ENCODE data around the gene MAST2.

MAST2 gene

DNA sequence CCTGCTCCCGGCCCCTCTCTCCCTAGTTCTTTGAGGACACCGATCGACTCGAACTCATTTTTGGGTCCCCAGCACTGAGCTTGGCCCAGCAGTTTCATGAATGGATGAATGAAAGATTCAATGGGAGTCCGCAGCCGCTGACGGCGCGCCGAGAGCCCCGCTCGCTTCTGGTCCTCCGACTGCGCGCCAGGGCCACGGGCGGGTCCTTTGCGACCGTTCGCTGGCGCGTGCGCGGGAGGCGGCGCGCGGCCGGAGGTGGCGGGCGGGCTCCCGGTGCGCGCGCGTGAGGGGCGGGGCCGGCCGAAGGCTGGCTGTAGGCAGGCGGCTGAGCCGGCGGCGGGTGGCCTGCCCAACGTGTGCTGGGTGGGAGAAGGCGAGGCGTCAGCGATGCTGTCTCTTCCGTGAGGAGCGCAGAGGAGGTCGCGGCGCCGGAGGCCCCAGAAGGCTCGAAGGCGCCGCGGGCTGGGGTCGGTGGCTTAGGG lies at the start of gene MAST2:
Gene MAST2, plus strand, starts transcription at position 314 of the 482 bp plus-strand sequence. CDS start 284 bp downstream, outside the sequence.
- Histone ChIP-seq H3K79me2 (ENCODE audit: insufficient read depth, low read depth) (peaks cover 30% of the 10 kb centered on the region; the same call in 1 of the 2 replicates), H3K4me2 (peak within 1 kb of the TSS; percentile 100), H3K4me1 (ENCODE audit: low read depth, poor library complexity, severe bottlenecking) (peaks cover 27% of the 10 kb centered on the region), H3K27ac (peak within 1 kb of the TSS; percentile 57), H3K4me3 (IDR thresholded peaks at IDR 0.05; ENCODE audit: insufficient read depth, low read depth, low read length) (peak within 1 kb of the TSS; percentile 83), H3K36me3 (ENCODE audit: insufficient read depth) (no peaks in the 10 kb centered on the region), H3K9ac (peak within 1 kb of the TSS; percentile 43; the same call in 1 of the 2 replicates), H2AFZ (ENCODE audit: low read depth) (peak within 1 kb of the TSS; percentile 94), H3K27me3 (ENCODE audit: insufficient read depth, low read depth) (no peaks in the 10 kb centered on the region), H4K20me1 (ENCODE audit: insufficient read depth) (no peaks in the 10 kb centered on the region)
- TF ChIP-seq, protein P1, sequence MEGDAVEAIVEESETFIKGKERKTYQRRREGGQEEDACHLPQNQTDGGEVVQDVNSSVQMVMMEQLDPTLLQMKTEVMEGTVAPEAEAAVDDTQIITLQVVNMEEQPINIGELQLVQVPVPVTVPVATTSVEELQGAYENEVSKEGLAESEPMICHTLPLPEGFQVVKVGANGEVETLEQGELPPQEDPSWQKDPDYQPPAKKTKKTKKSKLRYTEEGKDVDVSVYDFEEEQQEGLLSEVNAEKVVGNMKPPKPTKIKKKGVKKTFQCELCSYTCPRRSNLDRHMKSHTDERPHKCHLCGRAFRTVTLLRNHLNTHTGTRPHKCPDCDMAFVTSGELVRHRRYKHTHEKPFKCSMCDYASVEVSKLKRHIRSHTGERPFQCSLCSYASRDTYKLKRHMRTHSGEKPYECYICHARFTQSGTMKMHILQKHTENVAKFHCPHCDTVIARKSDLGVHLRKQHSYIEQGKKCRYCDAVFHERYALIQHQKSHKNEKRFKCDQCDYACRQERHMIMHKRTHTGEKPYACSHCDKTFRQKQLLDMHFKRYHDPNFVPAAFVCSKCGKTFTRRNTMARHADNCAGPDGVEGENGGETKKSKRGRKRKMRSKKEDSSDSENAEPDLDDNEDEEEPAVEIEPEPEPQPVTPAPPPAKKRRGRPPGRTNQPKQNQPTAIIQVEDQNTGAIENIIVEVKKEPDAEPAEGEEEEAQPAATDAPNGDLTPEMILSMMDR (conservative IDR thresholded peaks at IDR 0.05; ENCODE audit: low read depth, low read length): no peak

DNA sequence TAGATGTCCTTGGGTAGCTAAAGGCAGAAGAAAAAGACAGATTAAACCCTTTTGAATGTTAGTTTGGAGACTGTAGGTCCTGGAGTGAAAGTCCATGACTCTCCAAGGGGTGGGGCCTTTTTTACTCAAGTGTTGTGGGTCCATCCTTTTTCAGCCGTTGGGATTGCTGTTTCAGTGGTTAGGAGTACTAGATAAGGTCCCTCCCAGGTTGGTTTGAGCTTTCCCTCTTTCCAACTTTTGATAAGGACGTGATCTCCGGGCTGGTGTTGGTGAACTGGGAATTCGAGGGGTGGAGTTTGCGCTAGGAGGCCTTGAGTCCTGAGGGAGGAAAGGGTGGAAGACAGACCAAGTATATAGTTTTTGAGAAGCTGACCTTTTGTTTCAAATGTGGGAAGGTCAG lies 47.7 kb upstream of the MAST2 start:
- Histone ChIP-seq H3K4me3 (IDR thresholded peaks at IDR 0.05; ENCODE audit: insufficient read depth, low read depth, low read length) (no peak overlapping the region), H3K27me3 (ENCODE audit: insufficient read depth, low read depth) (no peaks in the 10 kb centered on the region), H3K4me2 (no peak overlapping the region), H3K9ac (no peak overlapping the region), H3K79me2 (ENCODE audit: insufficient read depth, low read depth) (no peaks in the 10 kb centered on the region), H3K4me1 (ENCODE audit: low read depth, poor library complexity, severe bottlenecking) (peaks cover 27% of the 10 kb centered on the region), H4K20me1 (ENCODE audit: insufficient read depth) (no peaks in the 10 kb centered on the region), H3K27ac (no peak overlapping the region), H2AFZ (ENCODE audit: low read depth) (no peak overlapping the region), H3K36me3 (ENCODE audit: insufficient read depth) (no peaks in the 10 kb centered on the region)
- TF ChIP-seq, protein P1 (conservative IDR thresholded peaks at IDR 0.05; ENCODE audit: low read depth, low read length): no peak

DNA sequence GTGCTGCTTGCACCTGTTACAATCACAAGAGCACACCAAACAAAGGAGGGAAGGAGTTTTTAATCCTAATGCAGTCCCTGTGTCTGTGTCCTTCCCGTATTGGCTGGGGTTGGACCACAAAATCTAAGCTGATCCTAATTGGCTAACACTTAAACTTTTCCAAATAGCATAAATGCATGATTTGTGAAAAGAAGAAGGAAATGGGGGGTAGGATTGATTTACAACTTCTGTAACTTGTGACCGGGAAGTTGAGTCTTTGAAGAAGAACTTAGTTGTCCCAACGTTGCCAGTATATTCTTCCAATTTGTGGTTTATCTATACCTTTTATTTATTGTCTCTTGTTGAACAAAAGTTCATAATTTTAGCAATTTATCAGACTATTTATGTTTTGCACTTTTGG lies 41.1 kb upstream of the MAST2 start:
- TF ChIP-seq, protein P1 (conservative IDR thresholded peaks at IDR 0.05; ENCODE audit: low read depth, low read length): no peak
- Histone ChIP-seq H3K4me3 (IDR thresholded peaks at IDR 0.05; ENCODE audit: insufficient read depth, low read depth, low read length) (no peak overlapping the region), H3K9ac (no peak overlapping the region), H3K36me3 (ENCODE audit: insufficient read depth) (no peaks in the 10 kb centered on the region), H3K4me1 (ENCODE audit: low read depth, poor library complexity, severe bottlenecking) (no peaks in the 10 kb centered on the region), H3K27ac (no peak overlapping the region), H4K20me1 (ENCODE audit: insufficient read depth) (no peaks in the 10 kb centered on the region), H3K4me2 (no peak overlapping the region), H2AFZ (ENCODE audit: low read depth) (no peak overlapping the region), H3K79me2 (ENCODE audit: insufficient read depth, low read depth) (no peaks in the 10 kb centered on the region), H3K27me3 (ENCODE audit: insufficient read depth, low read depth) (no peaks in the 10 kb centered on the region)

DNA sequence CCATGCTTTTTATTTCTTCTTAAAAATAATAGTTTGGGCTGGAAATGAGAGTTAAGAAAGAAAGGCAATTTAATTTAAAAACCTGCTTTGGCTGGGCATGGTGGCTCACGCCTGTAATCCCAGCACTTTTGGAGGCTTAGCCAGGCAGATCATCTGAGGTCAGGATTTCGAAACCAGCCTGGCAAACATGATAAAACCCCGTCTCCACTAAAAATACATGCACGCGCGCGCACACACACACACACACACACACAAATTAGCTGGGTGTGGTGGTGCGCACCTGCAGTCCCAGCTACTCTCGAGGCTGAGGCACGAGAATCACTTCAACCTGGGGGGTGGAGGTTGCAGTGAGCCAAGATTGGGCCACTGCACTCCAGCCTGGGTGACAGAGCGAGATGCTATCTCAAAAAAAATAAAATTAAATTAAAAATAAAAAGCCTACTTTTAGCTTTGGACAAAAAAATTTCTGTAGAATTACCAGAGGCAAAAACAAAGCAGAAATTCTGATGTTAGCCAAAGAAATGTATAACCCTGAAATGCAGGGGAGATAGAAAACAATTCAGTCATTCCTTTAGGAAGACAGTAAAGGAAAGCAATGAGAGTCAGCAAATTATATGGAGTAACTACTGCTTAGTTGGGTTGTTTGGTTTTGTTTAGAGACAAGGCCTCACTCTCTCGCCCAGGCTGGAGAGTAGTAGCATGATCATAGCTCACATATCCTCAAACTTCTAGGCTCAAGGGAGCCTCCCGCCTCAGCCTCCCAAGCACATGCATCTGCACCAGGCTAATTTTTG lies 37.2 kb upstream of the MAST2 start:
- Histone ChIP-seq H3K4me2 (no peak overlapping the region), H3K4me3 (IDR thresholded peaks at IDR 0.05; ENCODE audit: insufficient read depth, low read depth, low read length) (no peak overlapping the region), H3K27me3 (ENCODE audit: insufficient read depth, low read depth) (peaks cover 3% of the 10 kb centered on the region; the same call in 1 of the 2 replicates), H3K9ac (no peak overlapping the region), H4K20me1 (ENCODE audit: insufficient read depth) (no peaks in the 10 kb centered on the region), H3K36me3 (ENCODE audit: insufficient read depth) (no peaks in the 10 kb centered on the region), H2AFZ (ENCODE audit: low read depth) (no peak overlapping the region), H3K27ac (no peak overlapping the region), H3K79me2 (ENCODE audit: insufficient read depth, low read depth) (no peaks in the 10 kb centered on the region), H3K4me1 (ENCODE audit: low read depth, poor library complexity, severe bottlenecking) (peaks cover 14% of the 10 kb centered on the region)
- TF ChIP-seq, protein P1 (conservative IDR thresholded peaks at IDR 0.05; ENCODE audit: low read depth, low read length): no peak
